Spleen (tissue), 7 donors: ENCODE results near the gene TMEM168.

Experiments used
- CTCF ChIP-seq, 11 experiments: fragments of 200-600 bp in 7 of 11; fragments of 450-650 bp in 4 of 11; sonication (generic) in 4 of 11; IDR thresholded peaks in 8 of 11; conservative IDR thresholded peaks in 3 of 11; 1 replicate in 7 of 11; 2 replicates in 4 of 11; pipeline versions ENCODE4 v1.4.0 to v1.8.0; 2016 to 2021; ENCODE audit warnings: antibody characterized with exemption in 11 of 11, inconsistent platforms in 4 of 11, mild to moderate bottlenecking in 1 of 11
- POLR2AphosphoS5 ChIP-seq, 3 donors: sonication (generic); formaldehyde crosslinking; IDR thresholded peaks; one replicate each; pipeline ENCODE4 v1.5.1; 2017; ENCODE audit warnings: antibody characterized with exemption in 3 of 3
- donor health status: DM: no; HTN: no; CAD: no; lungs with moderate emphysema.
- donor health status: DM: no; HTN: no; CAD: no.
- donor health status: DM: no; HTN: no; CAD: no.

GRCh38 chr7:112757337-112757736 lies 32.9 kb downstream of the TMEM168 start:
- TF ChIP-seq CTCF (IDR thresholded peaks at IDR 0.05 in 8 of 11, conservative IDR thresholded peaks at IDR 0.05 in 3 of 11): no peak
- no peak for TF ChIP-seq POLR2AphosphoS5 (IDR thresholded peaks at IDR 0.05)
